ENCODE measurements around the gene HMGCS1.
"Not testable (repeated sequence)": the region's sequence is repeated elsewhere in the genome, so short reads cannot be mapped to it uniquely, and the experiment has no call there.

The HMGCS1 gene

GRCh38 chr5:43312076-43312661 lies 1.0 kb downstream of the HMGCS1 start:
- DNase-seq (ENCODE audit: low read depth) = no peak

GRCh38 chr5:43309637-43310036 lies 3.6 kb downstream of the HMGCS1 start:
- no peak for DNase-seq (ENCODE audit: low read depth)

DNA sequence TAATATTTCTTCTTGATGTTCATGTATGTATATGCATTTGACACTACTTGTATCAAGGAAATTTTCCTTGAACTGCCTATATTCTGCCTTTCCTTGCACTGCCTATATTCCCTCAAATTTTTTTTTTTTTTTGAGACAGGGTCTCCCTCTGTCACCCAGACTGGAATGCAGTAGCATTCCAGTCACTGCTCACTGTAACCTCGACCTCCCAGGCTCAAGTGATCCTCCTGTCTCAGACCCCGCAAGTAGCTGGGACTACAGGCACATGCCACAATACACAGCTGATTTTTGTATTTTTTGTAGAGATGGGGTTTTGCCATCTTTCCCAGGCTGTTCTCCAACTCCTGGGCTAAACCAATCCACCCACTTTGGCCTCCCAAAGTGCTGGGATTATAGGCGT lies 4.1 kb downstream of the HMGCS1 start:
- DNase-seq (ENCODE audit: low read depth) = no peak

DNA sequence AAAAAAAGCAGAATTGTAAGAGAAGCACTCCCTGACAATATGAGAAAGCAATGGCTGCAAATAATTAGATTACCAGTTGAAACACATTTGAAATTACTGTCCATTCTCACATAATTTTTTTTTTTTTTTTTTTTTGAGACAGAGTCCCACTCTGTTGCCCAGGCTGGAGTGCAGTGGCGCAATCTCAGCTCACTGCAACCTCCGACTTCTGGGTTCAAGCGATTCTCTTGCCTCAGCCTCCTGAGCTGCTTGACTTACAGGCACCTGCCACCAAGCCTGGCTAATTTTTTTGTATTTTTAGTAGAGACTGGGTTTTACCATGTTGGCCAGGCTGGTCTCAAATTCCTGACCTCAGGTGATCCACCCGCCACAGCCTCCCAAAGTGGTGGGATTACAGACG lies 6.3 kb downstream of the HMGCS1 start:
- DNase-seq (ENCODE audit: low read depth) = not testable (repeated sequence)

GRCh38 chr5:43305948-43306565 lies 7.2 kb downstream of the HMGCS1 start:
- DNase-seq (ENCODE audit: low read depth) = no peak

GRCh38 chr5:43304525-43304924 lies 8.7 kb downstream of the HMGCS1 start:
- DNase-seq (ENCODE audit: low read depth) = no peak

DNA sequence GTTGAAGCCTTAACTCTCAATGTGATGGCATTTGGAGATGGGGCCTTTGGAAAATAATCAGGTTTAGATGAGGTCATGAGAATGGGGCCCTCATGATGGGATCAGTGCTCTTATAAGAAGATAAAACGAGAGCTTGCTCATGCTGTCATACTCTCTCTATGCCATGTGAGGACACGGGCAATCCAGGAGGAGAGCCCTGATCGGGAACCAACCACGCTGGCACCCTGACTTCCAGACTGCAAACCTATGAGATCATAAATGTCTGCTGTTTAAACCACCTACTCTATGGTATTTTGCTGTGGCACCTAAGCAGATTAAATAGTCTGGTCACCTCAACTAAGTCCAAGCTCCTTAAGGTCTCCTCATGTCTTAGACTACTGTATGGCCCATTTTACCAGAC lies 10.0 kb downstream of the HMGCS1 start:
- no peak for DNase-seq (ENCODE audit: low read depth)

DNA sequence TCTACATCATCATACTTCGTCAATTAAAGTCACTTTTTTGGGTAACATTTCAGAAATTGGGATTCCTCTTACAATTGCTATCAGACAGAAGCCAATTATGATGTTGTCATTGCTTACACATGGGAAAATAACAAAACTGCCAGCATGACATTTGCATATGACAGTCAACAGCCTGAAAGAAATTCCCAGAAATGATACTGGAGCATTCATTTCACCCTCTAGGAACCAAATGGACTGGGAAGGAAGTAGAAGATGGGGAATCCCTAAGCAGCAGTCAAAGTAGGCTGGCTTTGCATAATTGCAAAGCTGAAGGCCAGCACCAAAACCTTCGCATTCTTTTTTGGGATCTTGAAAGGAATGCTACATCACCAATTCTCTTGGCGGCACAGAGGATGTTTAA lies 10.7 kb downstream of the HMGCS1 start:
- no peak for DNase-seq (ENCODE audit: low read depth)

- DNase-seq (ENCODE audit: low read depth) = no peak
Measured at GRCh38 chr5:43301653-43302091, 11.5 kb downstream of the HMGCS1 start.

DNA sequence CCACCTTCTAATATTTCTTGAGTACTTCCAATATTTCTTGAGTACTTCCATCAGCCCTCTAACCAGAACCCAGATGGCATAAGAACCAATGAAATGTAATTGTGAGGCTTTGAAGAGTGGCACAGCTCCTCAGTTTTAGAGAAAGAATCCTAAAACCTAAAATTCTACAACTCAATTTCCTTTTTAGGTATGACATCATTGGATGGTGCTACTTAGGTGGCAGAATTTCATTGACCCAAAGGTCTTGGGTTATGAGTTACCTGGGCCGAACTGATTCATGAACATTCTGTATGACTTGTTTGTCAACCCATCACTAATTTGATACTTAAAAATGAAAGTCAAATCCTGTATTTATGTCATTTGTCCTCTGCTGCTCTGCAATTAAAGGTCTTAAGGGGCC lies 13.1 kb downstream of the HMGCS1 start:
- DNase-seq (ENCODE audit: low read depth) = no peak

- no peak for DNase-seq (ENCODE audit: low read depth)
Measured at GRCh38 chr5:43298443-43298842, 14.8 kb downstream of the HMGCS1 start.

GRCh38 chr5:43296835-43297234 lies 16.4 kb downstream of the HMGCS1 start:
- no peak for DNase-seq (ENCODE audit: low read depth)

DNA sequence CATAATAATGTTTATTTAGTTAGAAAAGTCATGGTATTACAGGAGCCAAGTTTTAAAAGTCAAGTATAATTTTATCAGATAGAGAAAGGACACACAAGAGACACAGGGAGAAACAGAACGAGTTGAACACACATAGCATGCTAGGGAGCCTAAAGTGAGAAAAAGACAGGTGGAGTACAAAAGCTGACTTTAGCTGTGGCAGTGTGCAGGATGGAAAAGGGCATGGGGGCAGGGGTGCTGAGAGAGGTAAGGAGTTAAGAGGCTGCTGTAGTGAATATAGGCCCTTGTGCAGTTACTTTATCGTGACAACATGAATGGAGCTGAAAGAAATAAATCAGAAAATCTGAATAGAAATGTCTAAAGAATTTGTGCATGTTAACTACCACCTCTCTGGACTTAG lies 18.0 kb downstream of the HMGCS1 start:
- no peak for DNase-seq (ENCODE audit: low read depth)

- DNase-seq (ENCODE audit: low read depth) = no peak
Measured at GRCh38 chr5:43294226-43294625, 19.0 kb downstream of the HMGCS1 start.

GRCh38 chr5:43290726-43291125 lies 22.5 kb downstream of the HMGCS1 start:
- no peak for DNase-seq (ENCODE audit: low read depth)

GRCh38 chr5:43288269-43288831 lies 24.9 kb downstream of the HMGCS1 start:
- no peak for DNase-seq (ENCODE audit: low read depth)

DNA sequence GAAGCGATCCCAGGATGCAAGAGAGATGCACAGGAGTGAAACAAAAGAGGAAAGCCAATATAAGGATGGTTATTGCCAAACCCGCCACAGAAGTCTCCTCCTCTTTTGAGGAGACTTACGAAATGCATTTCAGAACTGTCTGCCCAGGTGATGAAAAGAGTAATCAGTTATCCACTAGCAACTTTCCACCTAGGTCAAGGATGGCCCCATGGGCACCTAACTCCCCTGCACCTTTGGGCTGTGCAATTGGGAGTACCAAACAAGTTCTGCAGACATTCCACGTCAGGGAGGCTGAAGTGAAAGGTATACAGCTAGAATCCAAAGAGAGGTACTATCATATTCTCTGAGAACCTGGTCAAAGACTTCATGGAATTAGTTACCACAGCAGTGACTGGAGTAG lies 25.7 kb downstream of the HMGCS1 start:
- DNase-seq (ENCODE audit: low read depth) = no peak

GRCh38 chr5:43286623-43287022 lies 26.6 kb downstream of the HMGCS1 start:
- DNase-seq (ENCODE audit: low read depth) = no peak

GRCh38 chr5:43281840-43282658 lies 31.2 kb downstream of the HMGCS1 start:
- no peak for DNase-seq (ENCODE audit: low read depth)

- DNase-seq (ENCODE audit: low read depth) = no peak
Measured at GRCh38 chr5:43279548-43280274, 33.5 kb downstream of the HMGCS1 start.

DNA sequence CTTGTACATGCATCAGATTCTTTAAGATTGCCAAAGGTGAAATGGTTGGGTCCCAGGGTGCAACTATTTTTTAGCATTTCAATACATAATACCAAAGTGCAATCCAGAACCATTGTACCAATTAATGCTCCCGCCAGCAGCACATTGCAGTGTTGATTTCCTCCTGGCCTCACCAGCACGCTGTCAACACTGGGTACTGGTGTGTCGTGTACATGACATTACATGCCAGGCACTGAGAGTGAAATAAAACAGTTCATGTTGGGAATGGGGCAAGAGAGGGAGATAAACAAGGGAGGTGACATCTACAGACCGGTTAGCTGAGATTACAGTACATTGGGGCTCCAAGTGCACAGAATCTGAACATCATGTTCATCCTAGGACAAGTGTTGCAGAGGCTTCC lies 37.8 kb downstream of the HMGCS1 start:
- DNase-seq (ENCODE audit: low read depth) = no peak

DNA sequence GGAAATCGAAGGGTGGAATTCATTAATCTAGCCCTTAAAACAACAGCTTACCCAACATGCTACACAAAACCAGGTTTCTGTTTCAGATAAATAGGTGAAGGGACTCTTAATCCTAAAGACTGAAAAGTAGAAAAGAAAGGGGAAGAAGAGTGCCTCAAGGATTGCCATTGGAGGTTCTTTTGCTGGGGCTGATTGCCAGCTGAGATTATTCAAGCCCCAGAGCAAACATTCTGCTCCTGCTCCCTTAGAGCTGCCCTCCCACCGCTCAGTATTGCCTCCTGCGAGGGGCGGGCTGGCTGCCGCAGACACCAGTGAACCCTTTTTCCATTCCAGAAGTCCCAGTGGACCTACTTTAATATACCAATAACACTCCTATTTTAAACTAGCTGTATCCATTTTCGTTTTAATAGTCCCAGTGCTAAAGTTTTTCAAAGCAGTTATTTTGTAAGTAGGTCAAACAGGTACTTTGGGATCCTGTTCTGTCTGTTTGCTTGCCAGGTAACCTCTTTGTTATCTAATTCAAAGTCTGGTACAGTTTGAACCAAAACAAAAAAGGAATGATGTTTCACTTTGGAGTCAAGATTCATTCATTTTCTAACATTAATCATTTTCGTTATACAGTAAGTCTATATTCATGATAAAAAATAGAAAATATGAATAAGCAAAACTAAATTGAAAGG lies 38.6 kb downstream of the HMGCS1 start:
- no peak for DNase-seq (ENCODE audit: low read depth)

Data from T-helper 22 cell (primary cell).